ENCODE measurements around the gene CENPO.
A peak's percentile ranks its signal among the peaks of the same experiment; 100 is the strongest.
"Not testable (repeated sequence)": the region's sequence is repeated elsewhere in the genome, so short reads cannot be mapped to it uniquely, and the experiment has no call there.

The CENPO gene

DNA sequence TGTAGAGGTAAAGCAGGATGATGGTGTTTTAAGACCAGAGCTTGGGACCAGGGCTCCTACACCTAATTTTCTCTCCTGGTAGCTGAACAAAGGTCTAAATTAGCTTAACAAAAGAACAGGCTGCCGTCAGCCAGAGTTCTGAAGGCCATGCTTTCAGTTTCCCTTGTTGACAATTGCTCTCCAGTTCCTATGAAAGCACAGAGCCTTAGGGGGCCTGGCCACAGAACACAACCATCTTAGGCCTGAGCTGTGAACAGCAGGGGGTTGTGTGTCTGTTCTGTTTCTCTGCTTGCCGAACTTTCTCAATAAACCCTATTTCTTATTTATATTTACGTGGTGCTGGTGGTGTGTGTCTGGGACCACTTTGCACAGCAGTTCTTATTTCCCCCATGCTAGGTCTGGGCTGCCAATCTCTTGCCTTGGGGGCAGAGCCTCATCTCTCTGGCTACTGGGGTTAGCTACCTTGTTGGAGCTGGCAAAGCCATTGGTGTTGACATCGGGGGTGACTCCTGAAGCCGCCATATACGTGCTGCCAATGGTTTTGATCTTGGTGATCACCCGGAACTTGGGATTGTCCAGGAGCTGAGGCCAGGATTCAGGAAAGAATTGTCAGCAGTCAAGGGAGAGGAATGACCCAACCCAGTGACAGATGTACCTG is 29.0 kb downstream of the CENPO start:
- DNase-seq (ENCODE audit: low read depth in 2 of 2, low spot score in 1 of 2): no peak

DNA sequence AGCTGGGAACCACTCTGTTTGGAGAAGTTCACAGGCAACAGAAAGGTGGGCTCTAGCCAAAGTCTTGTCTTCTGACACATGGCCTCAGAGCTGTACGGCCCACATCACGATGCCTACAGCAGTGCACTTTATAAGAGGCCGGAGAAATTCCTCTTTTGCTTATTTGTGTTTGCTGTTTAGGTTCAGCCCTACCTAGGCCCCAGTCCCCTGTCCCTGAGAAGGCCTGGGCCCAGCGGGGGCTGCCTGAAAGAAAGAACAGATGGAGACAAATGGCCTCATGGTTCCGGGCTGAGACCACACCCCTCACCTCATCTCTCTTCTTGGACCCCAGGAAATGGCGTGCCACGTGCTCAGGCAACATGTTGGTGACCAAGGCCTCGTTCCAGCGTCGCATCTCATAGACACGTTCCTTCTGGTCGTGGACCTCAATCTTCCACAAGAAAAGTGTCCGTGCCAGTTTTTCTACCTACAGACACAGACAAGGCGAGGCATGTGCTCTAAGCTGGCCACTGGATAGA is 30.9 kb downstream of the CENPO start:
- DNase-seq (ENCODE audit: low read depth in 2 of 2, low spot score in 1 of 2): no peak

DNA sequence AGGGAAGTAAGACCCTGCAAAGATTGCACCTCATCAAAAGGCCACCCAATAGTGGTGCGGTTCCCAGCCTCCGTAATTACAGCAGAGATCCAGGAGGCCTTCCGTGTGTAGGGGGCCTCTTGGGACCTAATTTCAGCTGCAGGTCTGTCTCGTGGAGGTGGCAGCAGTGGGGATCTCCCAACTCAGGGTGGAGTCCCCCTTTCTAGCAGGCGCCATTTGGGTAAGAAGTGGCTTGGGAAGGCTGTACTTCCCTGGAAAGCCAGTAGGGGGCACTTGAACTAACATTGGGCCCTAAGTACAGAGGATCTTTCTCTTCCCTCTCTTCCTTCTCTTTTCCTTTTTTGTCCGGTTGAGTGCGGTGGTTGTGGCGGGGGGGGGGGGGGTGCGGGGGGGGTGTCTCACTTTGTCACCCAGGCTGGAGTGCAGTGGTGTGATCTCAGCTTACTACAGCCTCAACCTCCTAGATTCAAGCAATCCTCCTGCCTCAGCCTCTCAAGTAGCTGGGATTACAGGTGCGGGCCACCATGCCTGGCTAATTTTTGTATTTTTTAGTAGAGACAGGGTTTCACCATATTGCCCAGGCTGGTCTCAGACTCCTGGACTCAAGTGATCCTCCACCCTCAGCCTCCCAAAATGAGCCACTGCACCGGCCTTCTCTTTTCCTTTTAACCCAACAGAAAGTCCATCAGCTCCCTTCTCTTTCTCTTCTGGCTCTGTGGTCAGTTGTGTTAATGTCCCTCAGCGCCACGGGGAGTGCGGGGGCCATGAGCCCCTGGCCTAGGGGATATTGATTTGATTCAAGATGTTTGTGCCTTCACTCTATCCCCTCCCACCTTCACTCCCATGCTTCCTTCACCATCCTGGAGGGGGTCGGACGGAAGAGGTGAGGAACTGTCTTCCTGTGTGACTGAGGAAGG is 32.0 kb downstream of the CENPO start:
- DNase-seq (ENCODE audit: low read depth in 2 of 2, low spot score in 1 of 2): no peak

GRCh38 chr2:24825883-24826772 is 32.9 kb downstream of the CENPO start:
- DNase-seq (ENCODE audit: low read depth in 2 of 2, low spot score in 1 of 2): no peak

DNA sequence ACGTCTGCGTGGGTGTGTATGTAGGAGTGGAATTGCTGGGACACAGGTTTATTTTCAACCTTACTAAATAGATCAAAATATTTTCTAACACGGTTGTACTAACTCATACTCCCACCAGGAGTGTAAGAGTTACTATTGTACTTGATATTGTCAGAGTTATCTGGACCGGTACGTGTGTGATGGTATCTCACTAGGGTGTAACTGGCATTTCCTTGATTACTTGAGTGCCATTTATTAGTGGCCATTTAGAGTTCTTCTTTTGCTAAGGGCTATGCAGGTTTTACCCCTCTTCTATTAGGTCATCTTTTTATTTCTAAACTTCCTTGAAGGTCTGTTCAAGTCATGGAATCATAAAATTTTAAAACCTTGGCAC is 33.5 kb downstream of the CENPO start:
- DNase-seq (ENCODE audit: low read depth in 2 of 2, low spot score in 1 of 2): no peak

- DNase-seq (ENCODE audit: low read depth in 2 of 2, low spot score in 1 of 2): peak; percentile 25 to 49
Measured at GRCh38 chr2:24827321-24828237, 34.4 kb downstream of the CENPO start.

- no peak for DNase-seq (ENCODE audit: low read depth in 2 of 2, low spot score in 1 of 2)
Measured at GRCh38 chr2:24828238-24828996, 35.2 kb downstream of the CENPO start.

- no peak for DNase-seq (ENCODE audit: low read depth in 2 of 2, low spot score in 1 of 2)
Measured at GRCh38 chr2:24830351-24830750, 37.1 kb downstream of the CENPO start.

DNA sequence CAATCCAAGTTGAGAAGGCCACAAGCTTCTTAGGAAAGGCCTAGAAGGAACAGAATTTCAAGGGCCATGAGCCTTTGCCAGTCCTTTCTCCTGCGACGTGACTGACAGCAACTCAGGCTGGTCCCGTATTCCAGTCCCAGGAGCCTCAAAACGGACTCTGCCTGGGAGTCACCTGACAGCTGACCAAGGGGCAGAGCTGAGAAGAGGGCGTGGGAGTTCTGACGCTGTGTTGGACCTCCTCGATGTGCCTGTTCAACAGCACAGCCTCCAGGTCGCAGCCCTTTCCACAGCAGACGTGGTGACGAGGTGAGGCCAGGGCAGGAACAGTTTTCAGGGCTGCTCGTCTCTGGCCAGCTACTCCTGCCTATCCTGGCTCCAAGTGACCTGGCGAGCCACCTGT is 37.6 kb downstream of the CENPO start:
- no peak for DNase-seq (ENCODE audit: low read depth in 2 of 2, low spot score in 1 of 2)

DNA sequence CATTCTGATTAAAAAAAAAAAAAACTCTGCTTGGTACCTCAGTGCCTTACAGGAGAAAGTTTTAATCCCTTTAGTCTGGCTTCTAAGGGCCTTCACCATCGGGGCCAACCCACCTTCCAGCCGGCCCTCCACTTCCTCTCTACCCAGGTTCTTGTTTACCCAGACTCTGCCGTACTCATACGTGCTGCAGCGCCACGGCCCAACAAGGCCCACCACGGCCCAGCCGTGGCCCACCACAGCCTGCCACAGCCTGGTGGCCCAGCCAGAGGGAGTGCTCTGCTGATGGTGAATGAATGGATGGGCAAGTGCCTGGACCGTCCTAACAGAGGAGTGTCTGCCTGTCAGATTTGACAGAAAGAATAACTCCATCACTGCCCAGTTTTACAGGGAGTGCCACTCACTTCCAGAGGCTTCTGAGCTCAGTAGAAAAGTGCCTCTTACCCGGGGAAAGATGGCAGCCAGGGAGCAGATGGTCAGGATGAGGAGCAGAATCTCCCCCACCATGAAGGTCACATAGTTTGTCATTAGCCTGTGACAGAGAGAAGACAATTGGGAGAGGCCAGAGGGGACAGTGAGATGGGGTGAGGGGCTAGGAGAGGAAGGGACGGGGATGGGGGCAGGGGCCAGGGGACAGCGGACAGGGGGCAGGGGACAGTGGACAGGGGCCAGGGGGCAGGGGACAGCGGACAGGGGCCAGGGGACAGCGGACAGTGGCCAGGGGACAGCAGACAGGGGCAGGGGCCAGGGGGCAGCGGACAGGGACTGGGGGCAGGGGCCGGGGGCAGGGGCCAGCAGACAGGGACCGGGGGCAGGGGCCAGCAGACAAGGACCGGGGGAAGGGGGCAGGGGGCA is 38.2 kb downstream of the CENPO start:
- no peak for DNase-seq (ENCODE audit: low read depth in 2 of 2, low spot score in 1 of 2)

GRCh38 chr2:24832073-24832461 is 38.8 kb downstream of the CENPO start:
- DNase-seq (ENCODE audit: low read depth in 2 of 2, low spot score in 1 of 2): no peak

DNA sequence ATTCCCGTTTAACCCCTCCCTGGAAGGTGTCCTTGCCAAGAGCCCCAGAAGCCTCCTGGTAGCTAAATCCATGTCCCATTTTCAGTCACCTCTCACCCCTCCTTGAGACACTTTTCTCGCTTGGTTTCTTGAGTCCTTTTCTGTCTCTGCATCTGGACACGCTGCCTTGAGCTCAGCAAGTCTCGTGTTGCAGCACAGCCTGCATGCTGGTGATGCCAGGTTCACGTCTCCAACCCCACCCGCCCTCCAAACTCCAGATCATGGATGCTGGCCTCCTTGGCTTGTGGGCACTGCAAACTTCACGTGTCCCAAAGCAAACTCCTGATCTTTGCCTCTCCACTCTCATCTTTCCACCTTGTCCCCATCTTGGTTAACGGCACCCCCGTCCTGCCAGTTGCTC is 39.3 kb downstream of the CENPO start:
- no peak for DNase-seq (ENCODE audit: low read depth in 2 of 2, low spot score in 1 of 2)

DNA sequence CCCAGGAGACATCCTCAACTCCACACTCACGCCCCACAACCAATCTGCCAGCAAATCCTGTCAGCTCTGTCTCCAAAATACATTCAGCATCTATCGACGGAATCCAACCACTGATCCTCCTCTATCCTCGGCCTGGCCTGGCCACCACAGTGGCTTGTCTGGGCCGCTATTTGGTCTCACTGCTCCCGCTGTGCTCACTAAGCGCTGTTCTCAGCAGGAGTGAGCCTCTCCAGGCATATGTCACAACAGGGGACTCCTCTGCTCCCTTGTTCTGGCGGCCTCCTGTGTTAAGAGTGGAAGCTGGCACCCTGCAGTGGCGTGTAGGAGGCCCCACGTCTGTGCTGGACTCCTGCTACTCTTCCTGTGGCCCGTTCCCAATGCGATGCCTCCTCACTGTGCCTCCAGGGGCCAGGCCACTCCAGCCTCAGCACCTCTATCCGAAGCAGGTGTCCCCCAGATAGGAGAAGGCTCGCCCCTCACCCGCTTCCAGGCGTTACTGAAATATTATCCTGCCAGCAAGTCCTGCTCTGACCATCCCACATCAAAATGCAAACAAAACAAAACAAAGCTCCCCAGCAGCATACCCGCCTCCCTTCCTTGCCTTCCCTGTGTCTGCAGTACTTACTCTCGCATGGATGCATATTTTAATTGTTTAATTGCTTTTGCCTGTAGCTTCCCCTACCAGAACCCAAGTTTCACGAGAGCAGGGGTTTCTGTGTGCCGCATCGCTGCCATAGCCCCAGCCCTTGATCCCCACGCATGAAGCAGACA is 39.9 kb downstream of the CENPO start:
- no peak for DNase-seq (ENCODE audit: low read depth in 2 of 2, low spot score in 1 of 2)

- no peak for DNase-seq (ENCODE audit: low read depth in 2 of 2, low spot score in 1 of 2)
Measured at GRCh38 chr2:24833821-24834732, 40.9 kb downstream of the CENPO start.

DNA sequence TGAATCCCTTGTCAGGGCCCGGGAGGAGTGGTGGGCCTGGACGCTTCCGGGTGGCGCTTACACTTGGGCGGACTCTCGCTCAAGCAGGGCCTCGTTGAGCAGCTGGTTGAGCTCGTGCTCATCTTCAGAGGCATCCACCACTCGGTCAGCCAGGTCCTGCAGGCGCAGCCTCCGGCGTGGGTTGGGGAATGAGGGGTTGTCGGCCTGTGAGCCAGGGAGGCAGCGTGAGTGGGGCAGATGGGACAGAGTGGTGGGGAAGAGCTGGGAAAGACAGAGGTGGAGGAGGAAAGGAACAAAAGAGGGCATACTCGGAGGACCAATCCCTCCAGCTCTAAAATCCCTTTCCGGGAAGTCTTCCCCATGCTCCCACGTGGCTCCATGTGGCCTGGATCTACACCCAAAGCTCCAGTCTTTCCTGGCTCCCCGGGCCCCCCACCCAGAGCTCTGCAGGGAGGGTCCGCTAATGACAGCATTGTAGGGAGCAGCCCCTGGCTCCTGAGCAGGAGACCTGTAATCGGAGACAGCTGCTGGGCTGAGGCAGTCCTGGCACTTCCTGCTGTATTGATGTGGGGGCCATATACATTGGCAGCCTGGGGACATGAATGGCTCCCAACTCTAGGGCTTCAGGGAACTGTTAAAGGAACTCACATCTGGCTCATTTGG is 41.6 kb downstream of the CENPO start:
- DNase-seq (ENCODE audit: low read depth in 2 of 2, low spot score in 1 of 2): no peak

GRCh38 chr2:24835411-24835810 is 42.2 kb downstream of the CENPO start:
- not testable (repeated sequence) for DNase-seq (ENCODE audit: low read depth in 2 of 2, low spot score in 1 of 2)

Measured in stimulated activated CD8-positive, alpha-beta memory T cell treated with anti-CD3 and anti-CD28 coated beads, Interleukin-4, amount 100 ng/mL, for 1 hour (primary cell).